ENCODE results near the gene ZNF692.
"Not testable (repeated sequence)": the region's sequence is repeated elsewhere in the genome, so short reads cannot be mapped to it uniquely, and the experiment has no call there.

ZNF692 gene

GRCh38 chr1:248811514-248812490, 47.1 kb downstream of the ZNF692 start:
- no peak for DNase-seq (ENCODE audit: low read depth in 3 of 3, low spot score in 1 of 3)

- no peak for DNase-seq (ENCODE audit: low read depth in 3 of 3, low spot score in 1 of 3)
Measured at GRCh38 chr1:248810727-248811513, 48.0 kb downstream of the ZNF692 start.

- no peak for DNase-seq (ENCODE audit: low read depth in 3 of 3, low spot score in 1 of 3)
Measured at GRCh38 chr1:248810000-248810726, 48.7 kb downstream of the ZNF692 start.

- DNase-seq (ENCODE audit: low read depth in 3 of 3, low spot score in 1 of 3), result no peak
Measured at GRCh38 chr1:248808876-248809275, 50.0 kb downstream of the ZNF692 start.

GRCh38 chr1:248807067-248807737, 51.7 kb downstream of the ZNF692 start:
- peak in 1 of 3 donors; percentile 47 for DNase-seq (ENCODE audit: low read depth in 3 of 3, low spot score in 1 of 3)

GRCh38 chr1:248805876-248806275, 53.0 kb downstream of the ZNF692 start:
- DNase-seq (ENCODE audit: low read depth in 3 of 3, low spot score in 1 of 3), result no peak

GRCh38 chr1:248804771-248805681, 53.9 kb downstream of the ZNF692 start:
- DNase-seq (ENCODE audit: low read depth in 3 of 3, low spot score in 1 of 3), result no peak

GRCh38 chr1:248803501-248803900, 55.4 kb downstream of the ZNF692 start:
- DNase-seq (ENCODE audit: low read depth in 3 of 3, low spot score in 1 of 3), result not testable (repeated sequence)

- DNase-seq (ENCODE audit: low read depth in 3 of 3, low spot score in 1 of 3), result no peak
Measured at GRCh38 chr1:248802454-248802853, 56.4 kb downstream of the ZNF692 start.

GRCh38 chr1:248800459-248800858, 58.4 kb downstream of the ZNF692 start:
- DNase-seq (ENCODE audit: low read depth in 3 of 3, low spot score in 1 of 3), result no peak
